H9 (cell line): Measurements from ENCODE around the gene PTPN13. TPM values are rescaled to one million over a fixed set of nuclear protein-coding genes. Genes with fewer than 3 reads are reported as not detected.

ENCODE experiments used
- DNase-seq: peaks from one replicate; pipeline ENCODE4 v3.0.0-alpha.2; 2017
- H2AFZ ChIP-seq: one replicate; pipeline ENCODE4 v1.6.1; 2013; ENCODE audit warnings: mild to moderate bottlenecking, low read length, control low read depth, moderate library complexity
- H2AK5ac ChIP-seq: 2 replicates; pipeline ENCODE4 v1.6.1; 2013; ENCODE audit warnings: low read length, control low read depth, mixed read lengths; ENCODE audit not compliant: insufficient read length
- H2BK120ac ChIP-seq: one replicate; pipeline ENCODE4 v1.6.1; 2013; ENCODE audit warnings: low read depth, mild to moderate bottlenecking, low read length, control low read depth, inconsistent platforms; ENCODE audit not compliant: poor library complexity, severe bottlenecking
- H2BK12ac ChIP-seq: 2 replicates; pipeline ENCODE4 v1.6.1; 2013; ENCODE audit warnings: low read length, control low read depth, mixed read lengths, low read depth; ENCODE audit not compliant: insufficient read length
- H2BK15ac ChIP-seq: 2 replicates; pipeline ENCODE4 v1.6.1; 2013; ENCODE audit warnings: low read depth, low read length, control low read depth
- H2BK20ac ChIP-seq: one replicate; pipeline ENCODE4 v1.6.1; 2013; ENCODE audit warnings: low read depth, mild to moderate bottlenecking, low read length, control low read depth, inconsistent platforms; ENCODE audit not compliant: poor library complexity, severe bottlenecking
- H2BK5ac ChIP-seq: 2 replicates; pipeline ENCODE4 v1.6.1; 2013; ENCODE audit warnings: low read length, control low read depth, mixed read lengths; ENCODE audit not compliant: insufficient read length
- H3K14ac ChIP-seq: 2 replicates; pipeline ENCODE4 v1.6.1; 2013; ENCODE audit warnings: low read length, control low read depth; ENCODE audit not compliant: insufficient read depth
- H3K18ac ChIP-seq: 2 replicates; pipeline ENCODE4 v1.6.1; 2013; ENCODE audit warnings: low read depth, mild to moderate bottlenecking, mixed read lengths, low read length, control low read depth; ENCODE audit not compliant: insufficient read length
- H3K23ac ChIP-seq: 2 replicates; pipeline ENCODE4 v1.6.1; 2013; ENCODE audit warnings: low read length, control low read depth, mixed read lengths, low read depth; ENCODE audit not compliant: insufficient read length
- H3K23me2 ChIP-seq: 2 replicates; pipeline ENCODE4 v1.6.1; 2013; ENCODE audit warnings: low read depth, mild to moderate bottlenecking, mixed read lengths, low read length, control low read depth; ENCODE audit not compliant: insufficient read length, poor library complexity, severe bottlenecking
- H3K27ac ChIP-seq: 2 replicates; pipeline ENCODE4 v1.5.1; 2013; ENCODE audit warnings: low read length, control low read depth, mixed read lengths, low read depth; ENCODE audit not compliant: insufficient read length
- H3K27me3 ChIP-seq: 2 replicates; pipeline ENCODE4 v1.6.1; 2013; ENCODE audit warnings: low read length, control low read depth, inconsistent platforms; ENCODE audit not compliant: insufficient read depth
- H3K4ac ChIP-seq: 2 replicates; pipeline ENCODE4 v1.6.1; 2013; ENCODE audit warnings: low read depth, mild to moderate bottlenecking, control low read depth, inconsistent platforms, low read length, moderate library complexity
- H3K4me1 ChIP-seq: 2 replicates; pipeline ENCODE4 v1.6.1; 2013; ENCODE audit warnings: low read length, control low read depth, inconsistent platforms; ENCODE audit not compliant: insufficient read depth
- H3K4me2 ChIP-seq: 2 replicates; pipeline ENCODE4 v1.6.1; 2013; ENCODE audit warnings: low read length, control low read depth, mixed read lengths; ENCODE audit not compliant: insufficient read length, insufficient read depth
- H3K56ac ChIP-seq: 2 replicates; pipeline ENCODE4 v1.6.1; 2013; ENCODE audit warnings: low read depth, mild to moderate bottlenecking, mixed read lengths, low read length, control low read depth; ENCODE audit not compliant: insufficient read length
- H3K79me1 ChIP-seq: 2 replicates; pipeline ENCODE4 v1.6.1; 2013; ENCODE audit warnings: low read depth, mild to moderate bottlenecking, moderate library complexity, low read length, control low read depth, inconsistent platforms; ENCODE audit not compliant: insufficient read depth, poor library complexity, severe bottlenecking
- H3K79me2 ChIP-seq: 2 replicates; pipeline ENCODE4 v1.6.1; 2013; ENCODE audit warnings: low read length, control low read depth, inconsistent platforms; ENCODE audit not compliant: insufficient read depth
- H3K9ac ChIP-seq: 2 replicates; pipeline ENCODE4 v1.6.1; 2013; ENCODE audit warnings: low read length, control low read depth, mixed read lengths; ENCODE audit not compliant: insufficient read length; ENCODE audit errors: extremely low read depth
- H3K9me3 ChIP-seq: one replicate; pipeline ENCODE4 v1.6.1; 2013; ENCODE audit warnings: low read depth, low read length, inconsistent platforms; ENCODE audit not compliant: control insufficient read depth
- H3T11ph ChIP-seq: one replicate; pipeline ENCODE4 v1.6.1; 2013; ENCODE audit warnings: mild to moderate bottlenecking, low read length, control low read depth, inconsistent platforms
- H4K20me1 ChIP-seq: one replicate; pipeline ENCODE4 v1.6.1; 2013; ENCODE audit not compliant: control insufficient read depth, insufficient read length, insufficient read depth
- H4K5ac ChIP-seq: 2 replicates; pipeline ENCODE4 v1.6.1; 2013; ENCODE audit warnings: low read depth, mild to moderate bottlenecking, mixed read lengths, low read length, control low read depth; ENCODE audit not compliant: insufficient read length
- H4K8ac ChIP-seq: replicated peaks from 2 replicates; pipeline ENCODE4 v1.6.1; 2013; ENCODE audit warnings: low read length, control low read depth, mixed read lengths, low read depth; ENCODE audit not compliant: insufficient read length
- H4K91ac ChIP-seq: 2 replicates; pipeline ENCODE4 v1.6.1; 2013; ENCODE audit warnings: low read depth, mild to moderate bottlenecking, moderate library complexity, mixed read lengths, low read length, control low read depth; ENCODE audit not compliant: insufficient read length
- H3K27ac Mint-ChIP-seq, 3 experiments: 2 replicates in 2 of 3; 3 replicates in 1 of 3; pipeline ENCODE4 v1.8.0; 2020 to 2021; ENCODE audit warnings: mixed read lengths in 3 of 3, mild to moderate bottlenecking in 1 of 3, moderate library complexity in 1 of 3
- H3K27me3 Mint-ChIP-seq: 2 replicates; pipeline ENCODE4 v1.8.0; 2021; ENCODE audit warnings: low read depth, mild to moderate bottlenecking, moderate library complexity, mixed read lengths
- H3K36me3 Mint-ChIP-seq, 3 experiments: 2 replicates in 2 of 3; 3 replicates in 1 of 3; pipeline ENCODE4 v1.8.0; 2020 to 2021; ENCODE audit warnings: low read depth in 3 of 3, mixed read lengths in 3 of 3; ENCODE audit not compliant: insufficient read depth in 1 of 3
- H3K4me1 Mint-ChIP-seq, 2 experiments: 2 replicates each; pipeline ENCODE4 v1.8.0; 2020; ENCODE audit warnings: mixed read lengths in 2 of 2
- H3K4me3 Mint-ChIP-seq, 2 experiments: 2 replicates in 1 of 2; 3 replicates in 1 of 2; pipeline ENCODE4 v1.8.0; 2020 to 2021; ENCODE audit warnings: mild to moderate bottlenecking in 2 of 2, mixed read lengths in 2 of 2, moderate library complexity in 1 of 2
- H3K9me3 Mint-ChIP-seq, 2 experiments: 2 replicates in 1 of 2; 3 replicates in 1 of 2; pipeline ENCODE4 v1.8.0; 2020; ENCODE audit warnings: mild to moderate bottlenecking in 2 of 2, mixed read lengths in 2 of 2, moderate library complexity in 1 of 2
- CTCF ChIP-seq: fragments of 200-600 bp; sonication (generic); conservative IDR thresholded peaks from 3 replicates; pipeline ENCODE4 v1.8.0; 2021; ENCODE audit warnings: antibody characterized with exemption, mild to moderate bottlenecking
- WGBS: extraction: QIAGEN DNeasy Blood & Tissue Kit; methylation state at CpG from one replicate; pipeline ENCODE4 v1.1.7; 2013; ENCODE audit warnings: missing lambda C conversion rate, low lambda C conversion rate, mixed read lengths; ENCODE audit not compliant: insufficient read length; ENCODE audit errors: extremely low coverage; 5-methylcytosine and 5-hydroxymethylcytosine counted together
- total RNA-seq: library from RNA; stranded (reverse); gene quantifications from 2 replicates; pipeline ENCODE4 v1.2.1, GENCODE V29; 2021

The PTPN13 gene
- total RNA-seq, 1 experiment from 2014 or later = 34.9 TPM

- Histone ChIP-seq H4K91ac (no peak overlapping the region), H4K20me1 (no peaks in the 10 kb centered on the region), H3K23me2 (no peaks in the 10 kb centered on the region), H3K23ac (no peak overlapping the region), H3K9me3 (no peaks in the 10 kb centered on the region), H3K4ac (no peak overlapping the region), H4K8ac (no peak overlapping the region), H3K18ac (no peak overlapping the region), H2BK20ac (no peak overlapping the region), H2AFZ (no peak overlapping the region), H2BK15ac (no peak overlapping the region), H3K27ac (no peak overlapping the region), H3K56ac (no peak overlapping the region), H3K4me1 (no peaks in the 10 kb centered on the region), H3T11ph (no peak overlapping the region), H3K79me1 (no peaks in the 10 kb centered on the region), H2BK12ac (no peak overlapping the region), H2BK120ac (no peak overlapping the region), H3K4me2 (no peak overlapping the region), H3K79me2 (no peaks in the 10 kb centered on the region), H2AK5ac (no peak overlapping the region), H4K5ac (no peak overlapping the region), H3K9ac (no peak overlapping the region), H3K14ac (no peak overlapping the region), H3K27me3 (no peaks in the 10 kb centered on the region), H2BK5ac (no peak overlapping the region)
- no peak for DNase-seq
- Mint-ChIP-seq H3K36me3 (peaks cover 0 to 4% (median 2%) of the 10 kb centered on the region in 3 experiments; a peak in 3 of 7 replicates), H3K4me3 (no peak overlapping the region), H3K9me3 (no peaks in the 10 kb centered on the region), H3K4me1 (peaks cover 0 to 5% of the 10 kb centered on the region in 2 experiments; a peak in 2 of 4 replicates), H3K27ac (no peak overlapping the region), H3K27me3 (no peaks in the 10 kb centered on the region)
- no peak for TF ChIP-seq CTCF
- WGBS = no CpG with 5 or more reads among the region's 1 CpG
Observed at GRCh38 chr4:86821151-86821550, 227.0 kb downstream of the PTPN13 start.
